ENCODE data around the gene HINFP.
A peak's percentile ranks its signal among the peaks of the same experiment; 100 is the strongest.
"Not testable (repeated sequence)": the region's sequence is repeated elsewhere in the genome, so short reads cannot be mapped to it uniquely, and the experiment has no call there.

HINFP gene

GRCh38 chr11:119100994-119101758, 20.2 kb upstream of the HINFP start:
- DNase-seq, result peak in 1 of 2 experiments; percentile 34

- DNase-seq, result peak; percentile 92 to 98
Measured at GRCh38 chr11:119101759-119102423, 19.5 kb upstream of the HINFP start, which contains the start of gene DPAGT1. TSS of gene DPAGT1 (minus strand) at chr11:119101853. CDS start at chr11:119101655, 198 bp downstream.

DNA sequence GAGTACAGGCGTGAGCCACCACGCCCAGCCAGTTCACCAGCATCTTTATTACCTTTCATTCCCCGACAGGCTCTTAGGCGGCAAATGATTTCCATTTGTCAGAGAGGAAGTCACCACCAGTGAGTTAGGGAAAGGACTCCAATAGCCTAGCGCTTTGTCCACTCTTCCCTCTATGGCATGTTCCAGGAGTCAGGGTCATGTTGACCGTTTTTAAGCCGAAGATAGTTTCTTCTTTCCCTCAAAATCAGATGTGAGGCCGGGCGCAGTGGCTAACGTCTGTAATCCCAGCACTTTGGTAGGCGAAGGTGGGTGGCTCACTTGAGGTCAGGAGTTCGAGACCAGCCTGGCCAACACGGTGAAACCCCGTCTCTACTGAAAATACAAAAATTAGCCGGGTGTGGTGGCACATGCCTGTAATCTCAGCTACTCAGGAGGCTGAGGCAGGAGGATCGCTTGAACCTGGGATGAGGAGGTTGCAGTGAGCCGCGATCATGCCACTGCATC, 18.2 kb upstream of the HINFP start:
- not testable (repeated sequence) for DNase-seq

DNA sequence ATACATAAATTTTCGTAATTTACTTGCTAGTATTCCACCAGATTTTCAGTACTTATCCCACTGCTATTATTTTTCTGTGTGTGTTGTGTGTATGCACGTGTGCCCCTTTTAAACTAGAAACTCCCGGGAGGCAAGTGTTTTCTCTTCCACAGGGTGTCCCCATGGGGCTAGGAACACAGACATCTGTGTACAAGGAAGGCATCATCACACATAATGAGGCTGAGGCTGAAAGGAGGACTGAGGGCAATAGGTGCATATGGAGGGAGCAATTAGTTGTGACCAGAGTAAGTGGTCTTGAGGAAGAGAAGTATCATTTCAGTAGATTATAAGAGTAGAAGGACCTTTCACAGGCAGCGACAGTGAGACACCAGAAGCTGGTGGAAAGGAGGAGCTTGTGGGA, 17.6 kb upstream of the HINFP start:
- no peak for DNase-seq

DNA sequence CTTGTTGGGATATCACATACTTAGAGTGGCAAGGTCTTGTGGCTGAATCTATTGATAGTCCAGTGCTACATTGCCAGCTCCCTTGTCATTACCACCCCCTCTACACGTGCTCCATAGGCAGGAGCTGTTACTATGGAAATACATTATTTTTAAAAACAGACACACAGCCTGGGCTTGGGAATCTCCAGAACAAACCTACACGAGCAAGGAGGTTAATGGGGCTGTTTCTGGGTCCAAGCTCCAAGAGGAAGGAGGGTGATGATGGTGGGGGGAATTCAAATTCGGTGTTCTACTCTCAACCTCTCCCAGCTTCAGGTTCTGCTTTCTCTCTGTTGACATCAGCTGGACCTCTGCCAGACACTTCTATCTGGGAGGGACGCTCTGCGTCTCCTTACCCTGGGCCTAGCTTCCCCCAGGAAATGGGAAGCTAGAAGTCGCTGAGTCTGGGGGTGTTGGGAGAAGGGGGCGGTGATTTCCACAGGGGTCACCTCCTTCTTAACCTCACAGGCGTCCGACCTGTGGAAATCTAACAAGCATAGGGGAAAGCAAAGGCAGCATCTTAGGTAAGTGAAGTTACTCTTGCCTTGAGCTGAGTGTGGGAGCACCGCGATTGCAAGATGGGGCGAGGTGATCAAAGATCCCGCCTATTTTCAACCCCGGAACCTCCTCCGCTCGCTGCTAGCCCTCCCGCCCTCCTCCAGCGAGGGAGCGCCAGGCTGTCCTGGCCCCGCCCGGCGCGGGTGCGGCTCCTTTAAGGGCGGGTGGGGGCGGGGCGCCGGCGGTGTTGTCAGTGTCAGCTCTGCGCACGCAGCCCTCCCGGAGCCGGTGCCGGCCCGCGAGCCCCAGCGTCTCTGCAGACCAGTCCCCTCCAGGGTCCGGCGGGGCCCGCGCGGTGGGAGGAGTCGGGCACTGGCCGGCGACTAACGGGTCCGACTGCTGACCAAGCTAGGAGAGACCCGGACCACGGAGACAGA, 14.5 kb upstream of the HINFP start, which contains the start of gene C2CD2L:
Gene C2CD2L, plus strand, starts transcription at position 781 of the 974 bp plus-strand sequence. CDS start 398 bp downstream, outside the sequence.
- DNase-seq, result peak; percentile 92

DNA sequence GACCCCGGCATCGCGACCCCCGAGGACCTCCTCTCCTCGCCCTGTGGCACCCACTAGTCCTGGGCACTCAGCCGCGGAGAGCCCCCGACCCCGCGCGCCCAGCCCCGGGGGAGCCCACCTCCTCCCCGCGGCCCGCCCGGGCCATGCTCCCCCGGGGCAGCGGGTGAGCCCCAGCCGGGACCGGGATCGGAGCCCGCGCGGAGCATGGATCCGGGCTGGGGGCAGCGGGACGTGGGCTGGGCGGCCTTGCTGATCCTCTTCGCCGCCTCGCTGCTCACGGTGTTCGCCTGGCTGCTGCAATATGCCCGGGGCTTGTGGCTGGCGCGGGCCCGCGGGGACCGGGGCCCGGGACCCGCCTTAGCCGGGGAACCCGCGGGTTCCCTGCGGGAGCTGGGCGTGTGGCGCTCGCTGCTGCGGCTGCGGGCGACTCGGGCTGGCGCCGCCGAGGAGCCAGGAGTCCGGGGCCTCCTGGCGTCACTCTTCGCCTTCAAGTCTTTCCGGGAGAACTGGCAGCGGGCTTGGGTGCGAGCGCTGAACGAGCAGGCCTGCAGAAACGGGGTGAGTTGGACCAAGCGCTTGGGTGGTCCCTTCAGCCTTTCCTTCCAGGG, 13.7 kb upstream of the HINFP start:
- DNase-seq, result no peak

DNA sequence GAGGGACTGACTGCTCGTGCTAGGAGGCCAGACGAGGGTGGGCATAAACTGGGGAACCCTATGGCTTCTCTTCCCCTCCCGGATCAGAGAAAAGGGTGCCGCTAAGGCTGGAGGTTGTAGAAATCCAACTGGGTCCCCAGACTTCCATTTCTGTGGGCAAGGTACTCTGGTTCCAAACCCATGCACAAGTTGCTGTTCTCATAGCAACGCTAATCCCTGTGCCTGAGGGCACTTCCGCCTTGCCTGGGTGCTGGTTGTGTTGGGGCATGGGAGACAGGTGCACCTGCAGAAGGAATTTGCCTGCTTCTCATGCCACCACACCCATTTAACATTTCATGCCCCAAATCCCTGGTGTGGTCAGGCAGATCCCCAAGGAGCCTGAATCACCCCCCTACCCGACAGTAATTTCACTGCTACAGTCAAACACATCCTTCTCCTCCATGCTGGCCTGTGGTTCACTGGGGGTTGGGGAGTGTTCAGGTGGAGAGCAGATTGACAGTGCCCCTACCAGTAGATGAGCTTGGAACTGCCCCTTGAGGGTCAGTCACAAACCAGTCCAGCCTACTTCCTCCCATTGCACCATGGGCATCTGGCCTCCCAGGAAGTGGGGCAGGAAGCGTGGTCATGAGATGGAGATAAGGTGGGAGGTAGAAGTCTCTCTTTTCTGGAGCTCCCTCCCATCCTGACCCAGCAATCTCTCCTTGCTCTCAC, 13.1 kb upstream of the HINFP start:
- DNase-seq, result peak; percentile 63 to 70

DNA sequence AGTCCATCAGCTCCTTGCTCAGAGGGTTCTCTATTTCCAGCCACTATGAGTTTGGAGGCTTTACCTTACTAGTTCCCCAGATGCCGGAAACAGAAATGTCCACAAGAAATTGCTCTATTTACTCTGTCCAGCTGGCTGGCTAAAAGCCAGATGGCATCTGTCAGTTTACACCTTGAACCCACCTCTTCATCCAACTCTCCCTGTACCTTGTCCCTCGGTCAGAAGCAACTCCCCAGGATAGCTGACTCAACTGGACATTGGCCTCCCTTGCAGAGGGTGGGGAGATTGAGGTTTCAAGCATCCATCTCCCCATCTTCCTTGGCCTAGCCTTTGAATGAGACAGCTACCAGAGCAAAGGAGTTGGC, 12.5 kb upstream of the HINFP start:
- DNase-seq, result no peak

- DNase-seq, result no peak
Measured at GRCh38 chr11:119109843-119110242, 11.5 kb upstream of the HINFP start.

- no peak for DNase-seq
Measured at GRCh38 chr11:119110439-119110838, 10.9 kb upstream of the HINFP start.

GRCh38 chr11:119111361-119111925, 9.9 kb upstream of the HINFP start:
- DNase-seq, result no peak

DNA sequence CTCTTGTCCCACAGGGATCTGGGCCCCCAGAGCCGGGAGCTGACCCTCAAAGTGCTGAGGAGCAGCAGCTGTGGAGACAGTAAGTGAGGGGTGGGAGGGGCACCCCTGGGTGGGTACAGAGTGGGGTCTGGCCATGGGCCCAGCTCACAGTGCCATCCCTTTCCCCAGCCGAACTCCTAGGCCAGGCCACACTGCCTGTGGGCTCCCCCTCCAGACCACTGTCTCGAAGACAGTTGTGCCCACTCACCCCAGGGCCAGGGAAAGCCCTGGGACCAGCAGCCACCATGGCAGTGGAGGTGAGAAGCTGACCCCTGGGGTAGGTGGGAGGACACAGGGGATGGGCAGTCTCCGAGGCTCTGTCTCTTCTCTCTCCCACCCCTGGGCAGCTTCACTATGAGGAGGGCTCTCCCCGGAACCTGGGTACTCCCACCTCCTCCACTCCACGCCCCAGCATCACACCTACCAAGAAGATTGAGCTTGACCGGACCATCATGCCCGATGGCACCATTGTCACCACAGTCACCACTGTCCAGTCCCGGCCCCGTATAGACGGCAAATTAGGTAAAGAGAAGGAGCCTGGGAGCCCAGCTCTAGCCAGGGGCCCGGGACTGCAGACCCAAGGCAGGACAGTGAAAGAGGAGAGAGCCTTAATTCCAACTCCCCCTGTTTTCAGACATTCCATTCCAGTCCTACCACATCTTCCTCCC, 8.9 kb upstream of the HINFP start:
- DNase-seq, result no peak

- DNase-seq, result no peak
Measured at GRCh38 chr11:119113716-119114115, 7.7 kb upstream of the HINFP start.

- DNase-seq, result no peak
Measured at GRCh38 chr11:119114351-119114750, 7.0 kb upstream of the HINFP start.

GRCh38 chr11:119115484-119116234, 5.7 kb upstream of the HINFP start:
- no peak for DNase-seq

- DNase-seq, result no peak
Measured at GRCh38 chr11:119116235-119116594, 5.2 kb upstream of the HINFP start.

GRCh38 chr11:119116601-119117000, 4.8 kb upstream of the HINFP start:
- DNase-seq, result no peak

DNA sequence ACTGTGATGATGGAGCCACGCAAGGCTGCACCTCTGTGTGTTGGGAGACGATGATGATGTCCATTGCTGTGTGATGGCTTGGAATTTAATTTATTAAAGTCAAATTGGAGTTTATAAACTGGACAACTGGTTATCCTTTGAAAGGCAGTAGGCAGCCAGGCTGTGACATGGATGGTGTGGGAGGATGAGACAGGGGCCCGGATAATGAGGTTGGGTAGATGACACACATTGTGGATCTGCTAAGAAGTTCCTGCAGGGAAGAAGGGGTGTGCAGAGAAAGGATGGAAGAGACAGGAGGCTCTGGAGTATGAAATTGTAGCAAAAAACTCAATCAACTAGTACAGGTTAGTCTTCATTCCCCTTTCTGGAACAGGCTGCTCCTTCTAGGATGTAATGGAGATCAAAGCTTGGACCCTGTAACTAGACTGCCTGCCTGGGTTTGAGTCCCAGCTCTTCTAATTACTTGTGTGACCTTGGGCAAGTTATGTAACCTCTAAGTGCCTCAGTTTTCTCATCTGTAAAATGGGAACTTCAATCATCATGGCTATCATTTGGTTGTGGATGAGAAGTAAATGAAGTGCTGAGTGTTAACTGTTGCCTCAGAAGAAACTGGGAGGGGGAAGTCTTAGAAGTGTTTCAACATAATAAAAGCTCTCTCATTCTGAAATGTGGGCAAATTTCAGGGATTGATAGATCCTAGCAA, 4.2 kb upstream of the HINFP start:
- no peak for DNase-seq

GRCh38 chr11:119118227-119118626, 3.2 kb upstream of the HINFP start:
- DNase-seq, result no peak

Measured in NCI-H2081 (cell line).